Panc1 (cell line): ENCODE measurements around the gene NRG2. TPM values are rescaled to one million over a fixed set of nuclear protein-coding genes. Genes with fewer than 3 reads are reported as not detected.

Source experiments
- ATAC-seq: fragments of 200-7000 bp; cut with Tn5 transposase; 2 replicates; pipeline ENCODE4 v1.9.1; 2020; ENCODE audit warnings: mild to moderate bottlenecking, moderate library complexity
- BruUV-seq: library from RNA; stranded (reverse); fragments of 400-500 nt; replicated peaks from 2 replicates; lab custom pipeline; 2021; lab: Mats Ljungman, UMichigan
- CTCF ChIA-PET: fragments of 300-600 bp; sonication (Branson Sonifier 250); formaldehyde crosslinking; loops from one replicate; lab custom pipeline; 2022; ENCODE audit warnings: antibody characterized with exemption; lab: Charles Lee
- POLR2A ChIA-PET: fragments of 300-600 bp; sonication (Branson Sonifier 250); formaldehyde crosslinking; loops from one replicate; lab custom pipeline; 2022; ENCODE audit warnings: antibody characterized with exemption; lab: Charles Lee
- DNase-seq: peaks from one replicate; pipeline ENCODE4 v3.0.0-alpha.2; 2010; ENCODE audit warnings: low read depth, low spot score
- H3K27ac ChIP-seq: 2 replicates; pipeline ENCODE4 v1.5.1; 2011; ENCODE audit warnings: mild to moderate bottlenecking, low read length, inconsistent platforms
- H3K27me3 ChIP-seq: fragments of 200-500 bp; sonication (Bioruptor generic); 2 replicates; pipeline ENCODE4 v1.6.0; 2014; ENCODE audit warnings: low read length, inconsistent platforms; ENCODE audit not compliant: control insufficient read depth, insufficient read depth
- H3K36me3 ChIP-seq: fragments of 200-500 bp; sonication (Bioruptor generic); 2 replicates; pipeline ENCODE4 v1.5.1; 2014; ENCODE audit warnings: inconsistent platforms, mild to moderate bottlenecking, low read length, moderate library complexity; ENCODE audit not compliant: control insufficient read depth, insufficient read depth
- H3K4me1 ChIP-seq: 2 replicates; pipeline ENCODE4 v1.5.1; 2011; ENCODE audit warnings: inconsistent platforms, mild to moderate bottlenecking, low read length, moderate library complexity; ENCODE audit not compliant: control insufficient read depth, insufficient read depth
- H3K4me3 ChIP-seq, 2 experiments: 2 replicates each; pipeline ENCODE4 v1.5.1; 2011 to 2012; ENCODE audit warnings: low read depth in 2 of 2, low read length in 2 of 2, mild to moderate bottlenecking in 2 of 2, inconsistent platforms in 1 of 2, moderate library complexity in 1 of 2
- H3K9me3 ChIP-seq: fragments of 200-500 bp; sonication (Bioruptor generic); 2 replicates; pipeline ENCODE4 v1.5.1; 2014; ENCODE audit warnings: low read depth, mild to moderate bottlenecking, inconsistent platforms, low read length, moderate library complexity; ENCODE audit not compliant: control insufficient read depth, insufficient read depth
- CTCF ChIP-seq: fragments of 450-650 bp; IDR thresholded peaks from 2 replicates; pipeline ENCODE4 v1.5.1; 2017; ENCODE audit warnings: mild to moderate bottlenecking
- POLR2AphosphoS5 ChIP-seq: IDR thresholded peaks from 2 replicates; pipeline ENCODE4 v1.6.1; 2012; ENCODE audit warnings: mild to moderate bottlenecking, low read depth, low read length, moderate library complexity
- REST ChIP-seq, 2 experiments: IDR thresholded peaks; 2 replicates each; pipeline ENCODE4 v1.6.1; 2011 to 2012; ENCODE audit warnings: low read depth in 2 of 2, control low read depth in 1 of 2, low read length in 1 of 2, mild to moderate bottlenecking in 1 of 2, moderate library complexity in 1 of 2; ENCODE audit not compliant: insufficient read depth in 1 of 2
- SIN3A ChIP-seq: IDR thresholded peaks from 2 replicates; pipeline ENCODE4 v1.6.1; 2012; ENCODE audit warnings: low read depth, mild to moderate bottlenecking, low read length, moderate library complexity, borderline replicate concordance; ENCODE audit not compliant: insufficient read depth
- TCF7L2 ChIP-seq: IDR thresholded peaks from 2 replicates; pipeline ENCODE4 v1.6.1; 2011; ENCODE audit warnings: mild to moderate bottlenecking, low read depth, low read length, inconsistent platforms
- in situ Hi-C: cut with HindIII; loops from 2 replicates; pipeline ENCODE4 v1.10.0; 2016; ENCODE audit warnings: low sequenced_read_pairs, low pct_unique_long_range_greater_than_20kb
- intact Hi-C: fragments of 100-400 bp; cut with micrococcal nuclease; formaldehyde crosslinking; loops from one replicate; pipeline ENCODE4 v1.10.0; 2022; ENCODE audit not compliant: unreplicated experiment
- total RNA-seq: library from RNA; stranded (reverse); gene quantifications from one replicate; pipeline ENCODE4 v1.2.1, GENCODE V29; 2021; ENCODE audit not compliant: unreplicated experiment

Gene NRG2
- total RNA-seq, 1 experiment from 2014 or later, result 20.2 TPM

GRCh38 chr5:140041099-140041491, 2.0 kb downstream of the NRG2 start:
- Histone ChIP-seq H3K27ac (peak overlapping the region; percentile 98), H3K4me3 (peak overlapping the region; percentile 82 to 89), H3K4me1 (peaks cover 39% of the 10 kb centered on the region), H3K36me3 (no peaks in the 10 kb centered on the region), H3K9me3 (no peaks in the 10 kb centered on the region), H3K27me3 (no peaks in the 10 kb centered on the region)
- DNase-seq, result no peak
- in situ Hi-C loops (no loop called here), intact Hi-C loops (no loop called here)
- ATAC-seq, result no peak
- TF ChIP-seq REST (IDR thresholded peaks at IDR 0.05; ENCODE audit: insufficient read depth in 1 of 2, low read depth in 2 of 2, low read length in 1 of 2) (no peak), POLR2AphosphoS5 (no peak), SIN3A (no peak), CTCF (no peak), TCF7L2 (no peak)
- BruUV-seq, result no TSS peak
- CTCF ChIA-PET, result interaction anchor here (0.6 kb wide), 1 partner anchor 260 kb away, joined by 5 read pairs; no protein-coding TSS in a partner anchor
- POLR2A ChIA-PET, result interaction anchor here (0.6 kb wide), 2 partner anchors 66 to 900 kb away, joined by 3 to 4 read pairs; no protein-coding TSS in a partner anchor

- Histone ChIP-seq H3K9me3 (no peaks in the 10 kb centered on the region), H3K4me1 (peaks cover 45% of the 10 kb centered on the region), H3K4me3 (peak overlapping the region; percentile 82 to 89), H3K36me3 (no peaks in the 10 kb centered on the region), H3K27ac (peak overlapping the region; percentile 98), H3K27me3 (no peaks in the 10 kb centered on the region)
- TF ChIP-seq POLR2AphosphoS5 (no peak), REST (IDR thresholded peaks at IDR 0.05; ENCODE audit: insufficient read depth in 1 of 2, low read depth in 2 of 2, low read length in 1 of 2) (no peak), CTCF (no peak), TCF7L2 (no peak), SIN3A (no peak)
- ChIA-PET CTCF (no interaction called here), POLR2A (interaction anchor here (0.6 to 0.7 kb wide), 3 partner anchors 67 to 901 kb away, joined by 3 to 4 read pairs (median 4); no protein-coding TSS in a partner anchor)
- ATAC-seq (no peak), DNase-seq (no peak)
- no TSS peak for BruUV-seq
- in situ Hi-C loops (no loop called here), intact Hi-C loops (no loop called here)
These were observed 2.7 kb downstream of the NRG2 start for GRCh38 chr5:140040358-140040757.
